NCI-H524 (cell line): ENCODE measurements around the gene RGS10.
"Not testable (repeated sequence)": the region's sequence is repeated elsewhere in the genome, so short reads cannot be mapped to it uniquely, and the experiment has no call there.

Experiments used
- DNase-seq, 2 experiments: peaks; one replicate each; lab custom pipeline; 2025; lab: John Stamatoyannopoulos, UW

RGS10 gene

DNA sequence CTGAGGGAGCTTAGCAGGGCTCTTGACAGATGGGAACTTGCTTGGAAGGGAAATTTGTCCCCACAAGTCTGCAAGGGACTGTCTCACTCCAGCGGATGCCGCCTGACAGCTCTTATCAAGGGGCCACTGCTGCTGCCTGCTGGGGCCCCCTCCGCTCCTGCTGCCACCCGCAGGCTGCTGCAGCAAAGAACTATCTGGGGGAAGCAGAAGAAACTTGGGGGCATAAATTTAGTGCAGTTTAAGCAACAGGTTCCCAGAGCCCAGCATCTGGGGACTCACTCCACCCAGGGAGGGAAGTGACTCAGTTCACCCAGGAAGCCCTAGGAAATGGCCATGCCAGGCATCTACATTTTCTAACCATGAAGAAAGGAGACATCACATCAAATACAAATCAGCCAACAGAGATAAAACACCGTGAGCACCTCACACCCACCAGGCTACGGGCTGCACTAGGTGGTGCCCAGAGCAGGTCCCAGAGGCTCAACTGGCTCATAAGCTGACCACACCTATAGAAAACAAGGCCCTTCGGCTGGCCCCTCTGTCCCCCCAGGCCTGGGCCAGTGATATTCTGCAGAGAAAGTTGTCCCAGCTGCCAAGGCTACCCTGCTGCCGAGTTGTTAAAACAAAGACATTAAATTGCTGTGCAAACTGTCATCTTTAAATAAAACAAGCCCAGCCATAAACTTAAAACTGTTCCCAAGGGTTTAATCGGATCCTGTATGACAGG lies 3.7 kb downstream of the RGS10 start:
- no peak for DNase-seq

DNA sequence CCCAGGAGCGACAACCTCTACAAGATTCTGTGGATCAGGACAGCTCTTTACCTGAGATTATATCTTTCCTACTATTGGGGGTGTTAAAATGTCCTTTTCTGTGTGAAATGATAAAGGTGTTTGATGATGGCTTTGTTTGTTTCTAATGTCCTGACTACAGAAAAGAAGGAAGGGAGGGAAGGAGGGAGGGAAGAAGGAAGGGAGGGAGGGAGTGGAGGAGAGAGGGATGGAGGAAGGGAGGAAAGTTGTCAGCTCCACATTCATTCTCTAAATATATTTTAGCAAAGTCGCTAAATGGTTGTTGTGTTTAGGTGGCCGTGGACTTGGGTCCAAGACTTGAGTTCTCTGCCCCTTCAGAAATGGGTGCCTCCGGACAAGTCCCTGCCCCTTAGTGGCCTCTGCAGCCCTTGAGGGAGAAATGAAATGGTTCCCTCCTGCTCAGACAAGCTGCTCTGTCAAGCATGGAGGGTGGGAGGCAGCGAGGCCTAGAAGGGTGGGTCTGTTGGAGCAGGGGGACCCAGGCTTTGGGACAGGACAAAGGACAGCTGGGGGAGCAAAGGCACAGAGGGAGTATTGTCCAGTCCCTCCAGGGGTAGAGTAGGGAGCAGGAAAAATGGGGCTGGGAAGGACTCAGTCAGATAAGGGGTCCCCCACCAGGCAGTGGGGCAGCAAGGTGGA lies 4.4 kb downstream of the RGS10 start:
- peak in 1 of 2 experiments; percentile 37 for DNase-seq

- DNase-seq: peak; percentile 10 to 56
Measured at GRCh38 chr10:119536508-119537025, 6.0 kb downstream of the RGS10 start.

DNA sequence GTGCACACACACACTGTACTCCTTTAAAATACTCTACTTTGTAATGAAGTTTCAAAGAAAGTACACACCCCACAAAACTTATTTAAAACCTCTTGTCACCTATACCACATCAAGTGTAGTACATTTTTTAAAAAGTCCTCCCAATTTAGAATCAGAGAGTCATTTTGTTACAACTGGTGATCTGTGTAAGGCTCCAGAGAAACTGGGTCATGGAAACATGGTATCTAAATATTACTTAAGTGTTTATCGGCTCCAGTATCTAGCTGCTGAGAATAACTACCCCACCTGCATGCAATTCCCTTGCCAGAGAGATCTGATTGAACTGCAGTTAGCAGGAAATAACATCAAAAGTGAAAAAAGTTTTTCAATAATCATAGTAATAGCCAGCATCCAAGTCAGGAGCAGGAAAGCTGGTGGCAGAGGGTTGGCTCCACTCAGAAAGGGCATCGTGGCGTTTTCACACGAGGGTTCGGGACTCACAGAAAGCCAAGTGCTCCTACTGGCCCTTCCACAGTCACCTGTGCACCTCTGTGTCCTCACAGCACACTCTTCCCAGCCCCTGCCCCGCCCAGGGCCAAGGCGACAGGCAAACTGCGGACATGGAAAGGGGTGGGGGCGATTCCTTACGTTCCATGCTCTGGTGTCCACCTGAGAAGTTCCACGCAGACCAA lies 6.5 kb downstream of the RGS10 start:
- no peak for DNase-seq

DNA sequence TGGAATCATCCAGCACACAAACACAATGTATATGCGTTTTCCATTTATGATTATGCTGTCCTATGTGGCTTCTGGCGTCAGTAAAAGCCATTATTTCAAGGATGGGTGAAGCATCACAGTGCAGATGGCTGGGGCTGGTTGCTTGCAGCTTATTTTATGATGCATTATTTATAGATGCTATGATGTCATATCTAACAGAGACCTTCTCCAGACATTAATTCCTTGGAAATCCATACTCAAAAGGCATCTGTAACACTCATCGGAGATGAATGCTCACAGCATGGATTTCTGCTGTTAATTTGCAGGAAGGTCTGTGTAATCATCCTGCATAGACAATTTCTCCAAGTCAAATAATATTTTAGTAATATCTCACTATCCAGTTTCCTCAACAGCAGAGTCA lies 7.2 kb downstream of the RGS10 start:
- peak in 1 of 2 experiments; percentile 59 for DNase-seq

DNA sequence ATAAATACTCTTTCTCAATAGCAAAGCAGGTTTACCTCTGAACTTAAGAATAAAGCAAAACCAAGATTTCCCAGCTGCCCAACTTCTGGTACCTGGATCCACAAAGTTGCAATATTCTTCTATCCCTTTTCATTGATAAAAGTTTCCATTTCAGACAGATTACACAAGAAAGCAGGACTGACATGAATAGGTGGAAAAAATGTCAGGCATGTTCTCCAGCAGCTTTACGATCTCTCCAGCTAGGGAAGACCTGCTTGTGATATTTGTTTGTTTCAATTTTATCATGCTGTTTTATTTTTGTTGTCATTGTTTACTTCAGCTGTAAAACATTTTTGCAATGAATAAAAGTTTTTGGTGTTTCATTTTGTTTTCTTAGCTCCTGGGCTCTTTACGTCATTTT lies 9.0 kb downstream of the RGS10 start:
- DNase-seq: no peak

- not testable (repeated sequence) for DNase-seq
Measured at GRCh38 chr10:119532791-119533190, 9.7 kb downstream of the RGS10 start.

GRCh38 chr10:119532251-119532650 lies 10.3 kb downstream of the RGS10 start:
- DNase-seq: not testable (repeated sequence)

GRCh38 chr10:119531067-119531466 lies 11.5 kb downstream of the RGS10 start:
- no peak for DNase-seq

DNA sequence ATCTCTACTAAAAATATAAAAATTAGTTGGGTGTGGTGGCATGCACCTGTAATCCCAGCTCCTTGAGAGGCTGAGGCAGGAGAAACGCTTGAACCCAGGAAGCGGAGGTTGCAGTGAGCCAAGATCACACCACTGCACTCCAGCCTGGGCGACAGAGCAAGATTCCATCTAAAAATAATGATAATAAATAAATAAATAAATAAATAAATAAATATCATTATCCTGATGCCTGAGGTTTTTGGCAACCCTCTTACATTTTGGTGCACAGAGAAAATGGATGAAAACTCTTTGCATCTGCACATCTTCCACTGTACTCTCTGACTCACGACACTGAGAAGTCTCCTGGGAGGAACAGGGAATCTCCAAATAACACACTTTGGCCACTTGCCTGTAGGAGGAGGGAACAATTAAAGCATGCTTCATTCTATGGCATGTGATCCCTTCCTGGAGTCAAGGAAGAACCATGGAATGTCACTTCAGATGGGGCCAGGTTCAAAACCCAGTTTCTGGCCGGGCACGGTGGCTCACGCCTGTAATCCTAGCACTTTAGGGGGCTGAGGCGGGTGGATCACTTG lies 13.8 kb downstream of the RGS10 start:
- DNase-seq: not testable (repeated sequence)

DNA sequence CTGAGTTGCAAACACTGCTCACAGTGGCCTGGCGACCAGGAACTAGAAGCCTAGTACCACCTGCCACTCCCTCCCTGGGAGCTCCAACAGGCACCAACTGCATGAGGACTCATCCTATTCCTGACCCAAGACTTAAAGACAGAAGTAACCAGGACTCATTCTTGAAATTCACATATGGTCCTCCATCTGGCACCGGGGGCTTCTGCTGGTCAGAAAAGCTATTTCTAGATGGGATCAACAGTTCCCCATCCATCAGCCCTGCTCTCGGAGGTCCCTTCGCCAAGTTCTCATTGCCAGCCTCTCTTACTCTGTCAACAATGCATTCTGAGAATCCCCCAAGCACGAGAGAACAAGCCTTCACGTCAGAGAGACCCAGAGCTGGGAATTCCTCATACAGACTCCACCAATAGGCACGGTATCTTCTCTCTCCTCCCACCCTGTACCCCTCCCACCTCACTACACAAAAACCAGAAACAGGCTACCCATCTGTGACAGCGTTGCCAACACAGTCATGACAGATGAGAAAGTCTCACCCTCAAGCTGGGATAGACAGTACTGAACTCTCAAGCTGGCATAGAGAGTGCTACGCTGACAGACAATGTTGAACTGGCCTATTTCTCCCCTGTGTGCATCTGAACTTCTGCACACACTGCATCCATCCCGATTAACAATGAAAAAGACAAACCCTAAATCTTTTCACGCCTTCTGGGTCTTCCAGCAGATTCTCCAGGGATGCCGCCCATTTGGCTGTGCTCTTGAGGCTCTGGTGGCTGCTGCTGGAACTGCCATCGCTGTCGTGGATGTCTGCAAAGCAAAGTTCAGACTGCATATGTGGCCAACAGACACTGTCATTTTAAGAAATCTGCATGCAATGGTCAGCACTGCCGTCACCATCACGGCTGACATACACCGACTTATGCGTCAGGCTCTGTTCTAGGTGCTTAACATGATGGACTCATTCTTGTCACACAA lies 15.6 kb downstream of the RGS10 start:
- peak; percentile 73 to 85 for DNase-seq

DNA sequence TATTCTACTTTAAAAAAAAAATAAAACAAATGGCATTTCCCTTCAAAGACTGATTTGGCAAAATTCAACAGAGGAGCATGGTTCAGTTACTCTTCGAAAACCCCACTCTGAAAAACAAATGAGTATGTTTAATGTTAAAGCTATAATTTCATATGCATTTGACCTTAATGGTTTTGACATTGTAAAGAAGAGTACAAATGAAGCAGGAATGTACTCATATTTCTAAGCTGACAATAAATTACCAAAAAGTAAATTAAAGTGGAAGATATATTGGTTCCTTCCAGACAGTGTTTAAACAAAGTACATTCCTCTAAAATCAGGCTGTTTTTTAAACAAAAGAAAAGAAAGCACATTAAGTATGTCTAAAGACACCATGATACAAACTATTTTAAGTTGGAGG lies 16.4 kb downstream of the RGS10 start:
- no peak for DNase-seq

- no peak for DNase-seq
Measured at GRCh38 chr10:119525116-119525515, 17.4 kb downstream of the RGS10 start.

GRCh38 chr10:119524720-119525070 lies 17.8 kb downstream of the RGS10 start:
- no peak for DNase-seq

- DNase-seq: no peak
Measured at GRCh38 chr10:119523895-119524719, 18.4 kb downstream of the RGS10 start.

GRCh38 chr10:119522747-119523426 lies 19.6 kb downstream of the RGS10 start:
- no peak for DNase-seq

DNA sequence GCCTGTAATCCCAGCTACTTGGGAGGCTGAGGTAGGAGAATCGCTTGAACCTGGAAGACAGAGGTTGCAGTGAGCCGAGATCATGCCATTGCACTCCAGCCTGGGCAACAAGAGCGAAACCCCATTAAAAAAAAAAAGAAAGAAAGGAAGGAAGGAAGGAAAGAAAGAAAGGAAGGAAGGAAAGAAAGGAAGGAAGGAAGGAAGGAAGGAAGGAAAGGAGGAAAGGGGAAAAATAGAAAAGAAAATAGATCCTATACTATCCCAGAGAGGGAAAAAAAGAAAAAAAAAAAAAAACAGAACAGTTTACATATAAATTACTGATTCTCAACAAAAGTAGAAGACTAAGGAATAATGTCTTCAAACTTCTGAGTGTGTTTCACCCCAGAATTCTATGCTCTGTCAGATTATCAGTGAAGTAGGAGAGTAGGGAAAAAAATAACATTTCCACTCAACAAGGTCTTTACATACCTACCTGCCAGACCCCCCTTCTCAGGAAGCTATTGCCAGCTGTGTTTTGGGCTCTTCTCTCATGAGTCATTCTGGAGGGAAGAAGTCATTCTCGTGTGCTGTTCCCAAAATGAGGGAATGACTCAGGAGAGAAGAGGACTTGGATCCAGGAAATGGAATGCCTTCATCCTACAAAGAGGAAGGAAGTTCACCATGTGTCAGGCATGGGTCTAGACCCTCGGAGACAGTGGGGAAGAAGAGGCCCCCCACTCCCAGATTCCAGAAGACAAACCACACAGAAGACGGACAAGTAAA lies 20.9 kb downstream of the RGS10 start:
- DNase-seq: no peak

DNA sequence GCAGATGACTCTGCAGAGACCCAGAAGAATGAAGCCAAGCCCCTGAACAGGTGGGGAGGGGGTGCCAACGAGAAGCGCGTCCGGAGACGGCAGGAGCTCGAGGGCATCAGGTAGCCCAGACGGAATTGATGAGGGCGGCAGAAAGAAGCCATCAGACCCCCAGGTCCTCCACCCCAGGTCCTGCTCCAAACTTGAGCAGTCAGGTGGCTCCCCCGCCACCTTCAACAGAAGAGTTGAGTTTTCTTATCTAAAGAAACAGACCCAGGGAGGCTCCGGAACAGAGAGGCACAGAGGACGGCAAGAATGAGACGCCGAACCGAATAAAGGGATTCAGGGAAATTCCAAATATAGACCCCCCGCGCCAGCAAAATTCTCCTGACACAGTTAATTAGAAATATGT lies 22.2 kb downstream of the RGS10 start:
- DNase-seq: no peak

GRCh38 chr10:119518936-119519335 lies 23.6 kb downstream of the RGS10 start:
- DNase-seq: no peak
